Central memory CD8-positive, alpha-beta T cell (primary cell): ENCODE data around the gene KY.

Source experiments
- ATAC-seq: fragments of 150-1000 bp; cut with Tn5 transposase; replicated peaks from 2 replicates; pipeline ENCODE4 v1.10.0; 2022; ENCODE audit warnings: mild to moderate bottlenecking, moderate FRiP score, moderate number of reproducible peaks; ENCODE audit not compliant: poor library complexity, severe bottlenecking; ENCODE audit errors: extremely low read depth
- DNase-seq, 2 donors: peaks; one replicate each; pipeline ENCODE4 v3.0.0; 2021; ENCODE audit warnings: low spot score in 2 of 2
- H3K27ac Mint-ChIP-seq: one replicate; pipeline ENCODE4 v1.8.0; 2022; ENCODE audit warnings: low read depth, mild to moderate bottlenecking, moderate library complexity, mixed read lengths
- H3K27me3 Mint-ChIP-seq: one replicate; pipeline ENCODE4 v1.8.0; 2022; ENCODE audit warnings: mixed read lengths
- H3K36me3 Mint-ChIP-seq: one replicate; pipeline ENCODE4 v1.8.0; 2022; ENCODE audit warnings: mild to moderate bottlenecking, moderate library complexity, mixed read lengths; ENCODE audit not compliant: insufficient read depth
- H3K4me1 Mint-ChIP-seq: one replicate; pipeline ENCODE4 v1.8.0; 2022; ENCODE audit warnings: mixed read lengths
- H3K4me3 Mint-ChIP-seq: one replicate; pipeline ENCODE4 v1.8.0; 2022; ENCODE audit warnings: mild to moderate bottlenecking, moderate library complexity, mixed read lengths
- H3K9me3 Mint-ChIP-seq: one replicate; pipeline ENCODE4 v1.8.0; 2022; ENCODE audit warnings: mixed read lengths

Gene KY

DNA sequence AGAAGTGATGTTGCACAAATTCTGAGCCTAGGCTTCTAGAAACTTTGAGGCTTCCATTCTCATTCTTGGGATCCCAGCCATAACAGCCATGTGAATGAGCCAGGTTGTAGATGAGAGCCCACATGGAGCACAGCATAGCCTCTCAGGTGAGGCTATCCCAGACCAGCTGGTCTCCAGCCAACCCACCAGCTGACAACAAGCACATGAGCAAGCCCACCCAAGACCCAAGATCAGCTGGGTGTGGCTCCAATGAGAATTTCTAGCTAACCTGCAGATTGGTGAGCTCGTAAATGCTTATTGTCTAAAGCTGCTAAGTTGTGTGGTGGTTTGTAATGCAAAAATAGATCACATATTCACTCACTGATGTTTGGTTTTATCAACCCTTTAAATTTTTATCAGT is 14.4 kb downstream of the KY start:
- DNase-seq = no peak
- H3K9me3 Mint-ChIP-seq = no peaks in the 10 kb centered on the region
- no peak for ATAC-seq
- peaks cover 34% of the 10 kb centered on the region for H3K27me3 Mint-ChIP-seq
- H3K4me3 Mint-ChIP-seq = no peak overlapping the region
- no peaks in the 10 kb centered on the region for H3K36me3 Mint-ChIP-seq
- H3K27ac Mint-ChIP-seq = no peak overlapping the region
- no peaks in the 10 kb centered on the region for H3K4me1 Mint-ChIP-seq

DNA sequence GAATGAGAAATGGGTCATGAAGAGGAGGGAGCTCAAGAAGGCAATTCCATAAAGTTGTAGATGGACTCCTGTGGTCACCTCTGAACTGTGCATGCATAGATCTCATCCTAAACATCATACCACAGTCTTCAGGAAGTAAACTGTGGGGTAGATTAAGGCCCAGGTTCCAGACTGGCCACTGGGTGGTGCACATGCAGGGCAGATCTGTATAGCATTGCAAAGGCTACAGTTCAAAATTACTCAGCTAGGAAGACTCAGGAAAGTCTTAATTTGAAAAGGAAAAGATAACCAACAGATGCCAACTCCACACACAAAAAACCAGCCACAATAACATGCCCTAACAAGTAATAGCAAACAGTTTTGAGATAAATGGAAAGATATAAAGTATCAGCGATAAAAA is 20.3 kb downstream of the KY start:
- H3K4me3 Mint-ChIP-seq = no peak overlapping the region
- ATAC-seq (no peak), DNase-seq (no peak)
- H3K27ac Mint-ChIP-seq = no peak overlapping the region
- H3K36me3 Mint-ChIP-seq = no peaks in the 10 kb centered on the region
- H3K27me3 Mint-ChIP-seq = peaks cover 50% of the 10 kb centered on the region
- no peaks in the 10 kb centered on the region for H3K4me1 Mint-ChIP-seq
- H3K9me3 Mint-ChIP-seq = peaks cover 10% of the 10 kb centered on the region

DNA sequence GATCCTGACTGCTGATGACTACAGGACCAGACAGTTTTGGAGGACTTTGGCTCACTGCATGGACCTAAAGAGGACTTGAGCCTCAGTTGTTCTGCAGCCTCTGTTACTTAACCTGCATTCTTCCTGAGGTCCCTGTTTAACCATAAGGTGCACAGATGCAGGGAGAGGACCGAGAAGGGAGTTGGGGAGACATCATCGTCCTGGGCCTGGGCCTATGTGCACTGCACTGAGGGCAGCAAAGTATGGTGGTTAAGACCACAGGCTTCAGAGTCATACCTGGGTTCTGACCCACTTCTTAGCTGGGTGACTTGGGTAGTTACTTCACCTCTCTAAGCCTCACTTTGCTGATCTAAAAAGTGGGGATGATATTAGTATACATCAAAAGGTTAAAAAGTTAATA is 21.9 kb downstream of the KY start:
- Mint-ChIP-seq H3K9me3 (peaks cover 10% of the 10 kb centered on the region), H3K36me3 (no peaks in the 10 kb centered on the region), H3K27ac (no peak overlapping the region), H3K27me3 (peaks cover 41% of the 10 kb centered on the region), H3K4me3 (no peak overlapping the region), H3K4me1 (no peaks in the 10 kb centered on the region)
- no peak for DNase-seq
- no peak for ATAC-seq

GRCh38 chr3:134627831-134628230 is 23.0 kb downstream of the KY start:
- DNase-seq = no peak
- Mint-ChIP-seq H3K27ac (no peak overlapping the region), H3K27me3 (peaks cover 30% of the 10 kb centered on the region), H3K4me1 (no peaks in the 10 kb centered on the region), H3K9me3 (peaks cover 10% of the 10 kb centered on the region), H3K36me3 (no peaks in the 10 kb centered on the region), H3K4me3 (no peak overlapping the region)
- no peak for ATAC-seq

GRCh38 chr3:134625885-134626741 is 24.7 kb downstream of the KY start:
- H3K4me3 Mint-ChIP-seq = no peak overlapping the region
- H3K9me3 Mint-ChIP-seq = peaks cover 9% of the 10 kb centered on the region
- ATAC-seq (no peak), DNase-seq (no peak)
- H3K4me1 Mint-ChIP-seq = no peaks in the 10 kb centered on the region
- H3K36me3 Mint-ChIP-seq = no peaks in the 10 kb centered on the region
- H3K27me3 Mint-ChIP-seq = peaks cover 13% of the 10 kb centered on the region
- H3K27ac Mint-ChIP-seq = no peak overlapping the region

DNA sequence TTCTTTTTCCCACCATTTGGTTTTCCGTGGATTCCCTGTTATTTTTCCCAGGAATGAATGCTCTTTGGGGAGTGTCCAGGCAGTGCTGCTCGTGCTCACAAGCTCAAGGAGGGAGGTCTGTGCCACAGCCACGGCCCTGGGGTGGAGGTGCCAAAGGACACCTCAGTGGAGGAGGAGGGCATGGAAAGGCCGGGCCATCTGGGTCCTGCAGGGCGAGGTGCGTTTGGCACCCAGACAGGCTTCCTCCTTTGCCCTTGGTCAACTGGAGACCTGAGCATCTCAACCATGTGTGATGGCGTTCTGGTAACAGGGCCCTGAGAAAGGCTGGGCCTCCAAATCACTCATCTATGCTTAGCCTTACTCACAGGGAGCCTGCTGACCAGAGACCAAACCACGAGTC is 25.4 kb downstream of the KY start:
- Mint-ChIP-seq H3K4me3 (no peak overlapping the region), H3K4me1 (no peaks in the 10 kb centered on the region), H3K36me3 (no peaks in the 10 kb centered on the region), H3K9me3 (peaks cover 2% of the 10 kb centered on the region), H3K27ac (no peak overlapping the region), H3K27me3 (peaks cover 7% of the 10 kb centered on the region)
- DNase-seq = no peak
- ATAC-seq = no peak

GRCh38 chr3:134624537-134625287 is 26.1 kb downstream of the KY start:
- Mint-ChIP-seq H3K27ac (no peak overlapping the region), H3K4me1 (no peaks in the 10 kb centered on the region), H3K9me3 (no peaks in the 10 kb centered on the region), H3K4me3 (no peak overlapping the region), H3K27me3 (no peaks in the 10 kb centered on the region), H3K36me3 (no peaks in the 10 kb centered on the region)
- DNase-seq = no peak
- ATAC-seq = no peak

- no peak for ATAC-seq
- Mint-ChIP-seq H3K27me3 (no peaks in the 10 kb centered on the region), H3K9me3 (no peaks in the 10 kb centered on the region), H3K4me1 (no peaks in the 10 kb centered on the region), H3K27ac (no peak overlapping the region), H3K4me3 (no peak overlapping the region), H3K36me3 (no peaks in the 10 kb centered on the region)
- no peak for DNase-seq
These were observed 27.1 kb downstream of the KY start for GRCh38 chr3:134623615-134624245.

DNA sequence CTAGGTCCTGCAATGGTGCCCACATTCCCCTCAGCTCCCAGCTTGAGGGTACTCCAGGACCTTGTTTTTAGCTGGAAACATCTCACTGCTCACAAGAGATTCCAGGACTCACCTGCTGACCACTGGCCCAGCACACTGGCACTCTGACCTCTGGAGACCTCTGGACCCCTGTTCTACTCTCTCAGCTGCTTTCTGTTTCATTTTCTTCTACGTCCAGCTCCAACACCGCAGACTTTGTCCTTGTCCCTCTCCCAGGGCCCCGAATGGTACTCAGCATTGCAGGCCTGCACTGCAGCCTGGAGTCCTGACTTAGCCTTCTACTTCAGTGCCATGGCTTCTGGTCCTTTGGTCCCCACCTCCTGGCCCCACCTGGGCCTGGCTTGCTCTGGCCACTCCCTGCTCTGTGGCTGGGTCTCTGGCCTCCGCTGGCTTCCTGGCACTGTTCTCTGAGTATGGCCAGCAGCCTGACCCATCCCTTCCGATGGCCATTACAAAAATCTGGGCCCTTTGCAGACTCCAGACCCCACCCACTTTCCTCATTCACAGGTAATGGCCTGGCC is 27.9 kb downstream of the KY start:
- no peaks in the 10 kb centered on the region for H3K27me3 Mint-ChIP-seq
- no peak for ATAC-seq
- no peak for DNase-seq
- H3K36me3 Mint-ChIP-seq = no peaks in the 10 kb centered on the region
- no peak overlapping the region for H3K4me3 Mint-ChIP-seq
- no peaks in the 10 kb centered on the region for H3K9me3 Mint-ChIP-seq
- no peak overlapping the region for H3K27ac Mint-ChIP-seq
- H3K4me1 Mint-ChIP-seq = no peaks in the 10 kb centered on the region

DNA sequence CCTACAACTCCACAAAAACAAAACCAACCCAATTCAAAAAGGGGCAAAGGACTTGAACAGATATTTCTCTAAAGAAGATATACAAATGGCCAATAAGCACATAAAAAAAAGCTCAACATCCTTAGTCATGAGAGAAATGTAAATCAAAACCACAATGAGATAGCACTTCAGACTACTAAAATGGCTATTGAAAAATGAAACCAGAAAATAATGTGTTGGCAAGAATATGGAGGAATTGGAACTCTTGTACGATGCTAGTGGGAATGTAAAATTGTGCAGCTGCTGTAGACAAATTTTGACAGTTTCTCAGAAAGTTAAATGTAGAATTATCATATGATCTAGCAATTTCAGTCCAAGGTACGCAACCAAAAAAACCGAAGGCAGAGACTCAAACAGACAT is 29.0 kb downstream of the KY start:
- Mint-ChIP-seq H3K4me3 (no peak overlapping the region), H3K36me3 (no peaks in the 10 kb centered on the region), H3K27ac (no peak overlapping the region), H3K4me1 (no peaks in the 10 kb centered on the region), H3K27me3 (no peaks in the 10 kb centered on the region), H3K9me3 (no peaks in the 10 kb centered on the region)
- DNase-seq = no peak
- no peak for ATAC-seq

GRCh38 chr3:134620476-134621115 is 30.2 kb downstream of the KY start:
- Mint-ChIP-seq H3K27ac (no peak overlapping the region), H3K27me3 (no peaks in the 10 kb centered on the region), H3K9me3 (no peaks in the 10 kb centered on the region), H3K36me3 (no peaks in the 10 kb centered on the region), H3K4me3 (no peak overlapping the region), H3K4me1 (no peaks in the 10 kb centered on the region)
- ATAC-seq = no peak
- DNase-seq = no peak

DNA sequence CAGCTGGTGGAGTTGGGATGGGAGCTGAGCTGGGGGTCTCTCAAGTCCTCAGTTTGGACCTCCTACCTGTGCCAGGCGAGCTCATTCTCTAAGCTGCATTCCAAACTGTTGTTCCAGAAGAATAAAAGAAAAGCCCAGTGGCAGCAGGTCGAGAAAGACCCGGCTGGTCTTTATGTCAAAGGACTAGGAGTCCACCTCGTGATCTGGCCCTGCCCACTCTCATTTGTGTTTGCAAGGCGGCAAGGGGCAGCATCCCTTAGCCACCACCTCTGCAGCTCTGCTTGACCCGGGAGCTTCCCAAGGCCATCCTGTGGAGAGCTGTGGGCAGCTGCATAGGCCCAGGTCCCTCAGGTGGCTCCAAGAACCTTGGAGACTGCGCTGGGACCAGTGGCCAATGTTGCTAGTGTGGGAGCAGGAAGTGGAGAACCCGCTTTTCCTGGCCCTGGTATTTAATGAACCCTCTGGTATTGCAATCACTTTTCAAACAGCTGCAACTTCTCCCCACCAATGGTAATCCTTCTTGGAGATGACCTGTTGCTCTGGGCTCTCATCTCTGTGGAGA is 30.9 kb downstream of the KY start:
- no peaks in the 10 kb centered on the region for H3K27me3 Mint-ChIP-seq
- H3K4me1 Mint-ChIP-seq = no peaks in the 10 kb centered on the region
- H3K36me3 Mint-ChIP-seq = no peaks in the 10 kb centered on the region
- H3K9me3 Mint-ChIP-seq = no peaks in the 10 kb centered on the region
- H3K4me3 Mint-ChIP-seq = no peak overlapping the region
- ATAC-seq (no peak), DNase-seq (no peak)
- no peak overlapping the region for H3K27ac Mint-ChIP-seq
